WTC11 (cell line): ENCODE data around the gene MYO18B.

Experiments used
- ATF2 ChIP-seq: sonication (generic); formaldehyde crosslinking; IDR thresholded peaks from 2 replicates; pipeline ENCODE4 v1.8.1; 2022; ENCODE audit warnings: low read depth, missing genetic modification reagents, borderline replicate concordance
- ATF3 ChIP-seq: sonication (generic); formaldehyde crosslinking; conservative IDR thresholded peaks from 2 replicates; pipeline ENCODE4 v1.8.1; 2022; ENCODE audit warnings: mild to moderate bottlenecking, missing genetic modification reagents
- CTCF ChIP-seq: fragments of 200-600 bp; IDR thresholded peaks from 2 replicates; pipeline ENCODE4 v1.8.0; 2022; ENCODE audit warnings: antibody characterized with exemption
- E2F4 ChIP-seq: sonication (generic); formaldehyde crosslinking; IDR thresholded peaks from 2 replicates; pipeline ENCODE4 v1.8.1; 2022; ENCODE audit warnings: low read depth, mild to moderate bottlenecking, moderate library complexity, missing genetic modification reagents, borderline replicate concordance
- NFATC4 ChIP-seq: fragments of 250-450 bp; sonication (Bioruptor Pico); IDR thresholded peaks from 2 replicates; pipeline ENCODE4 v1.9.0; 2021; ENCODE audit warnings: mild to moderate bottlenecking
- NFYB ChIP-seq: sonication (generic); formaldehyde crosslinking; conservative IDR thresholded peaks from 2 replicates; pipeline ENCODE4 v1.8.0; 2022; ENCODE audit warnings: low read depth, missing genetic modification reagents
- STAT6 ChIP-seq: sonication (generic); formaldehyde crosslinking; conservative IDR thresholded peaks from 2 replicates; pipeline ENCODE4 v1.8.1; 2023; ENCODE audit warnings: mild to moderate bottlenecking, low read depth, missing genetic modification reagents, moderate library complexity
- ZBTB21 ChIP-seq: sonication (generic); formaldehyde crosslinking; IDR thresholded peaks from 2 replicates; pipeline ENCODE4 v1.8.1; 2023; ENCODE audit warnings: mild to moderate bottlenecking, missing genetic modification reagents, borderline replicate concordance
- ZNF281 ChIP-seq: sonication (generic); formaldehyde crosslinking; IDR thresholded peaks from 2 replicates; pipeline ENCODE4 v1.8.0; 2023; ENCODE audit warnings: mild to moderate bottlenecking, missing genetic modification reagents
- ZNF512 ChIP-seq: sonication (generic); formaldehyde crosslinking; IDR thresholded peaks from 2 replicates; pipeline ENCODE4 v1.8.1; 2022; ENCODE audit warnings: missing genetic modification reagents, borderline replicate concordance
- TF ChIP-seq, protein P1 (sequence below): sonication (generic); formaldehyde crosslinking; IDR thresholded peaks from 2 replicates; pipeline ENCODE4 v1.8.1; 2022; ENCODE audit warnings: mild to moderate bottlenecking, moderate library complexity, missing genetic modification reagents
- TF ChIP-seq, protein P2 (sequence below): sonication (generic); formaldehyde crosslinking; IDR thresholded peaks from 2 replicates; pipeline ENCODE4 v1.8.1; 2023; ENCODE audit warnings: mild to moderate bottlenecking, moderate library complexity, missing genetic modification reagents
- TF ChIP-seq, protein P3 (sequence below): sonication (generic); formaldehyde crosslinking; IDR thresholded peaks from 2 replicates; pipeline ENCODE4 v1.8.0; 2022; ENCODE audit warnings: mild to moderate bottlenecking, missing genetic modification reagents
- TF ChIP-seq, protein P4 (sequence below): sonication (generic); formaldehyde crosslinking; IDR thresholded peaks from 2 replicates; pipeline ENCODE4 v1.8.0; 2022; ENCODE audit warnings: mild to moderate bottlenecking, missing genetic modification reagents

DNA sequence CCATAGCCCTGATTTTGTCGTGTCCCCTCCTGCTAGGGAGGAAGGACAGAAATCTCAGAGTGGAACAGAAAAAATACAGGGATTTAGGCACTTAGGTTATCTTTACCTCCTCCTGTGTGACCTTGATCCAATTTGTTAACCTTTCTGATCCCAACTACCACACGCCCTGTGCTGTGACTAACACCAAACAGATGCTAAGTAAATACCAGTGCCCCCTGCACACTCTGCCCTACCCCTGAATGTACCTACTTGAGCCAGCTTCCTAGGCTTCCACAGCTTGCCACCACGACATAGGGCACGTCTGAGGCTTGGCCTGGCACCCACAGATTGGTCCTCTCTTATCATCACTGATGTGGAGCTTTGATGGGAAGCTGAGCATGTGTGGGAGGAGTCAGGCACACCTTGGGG, 9.2 kb downstream of the MYO18B start:
- no peak for TF ChIP-seq STAT6
- no peak for TF ChIP-seq CTCF
- TF ChIP-seq NFYB (CRISPR knock-in tag): no peak
- TF ChIP-seq, protein P1, sequence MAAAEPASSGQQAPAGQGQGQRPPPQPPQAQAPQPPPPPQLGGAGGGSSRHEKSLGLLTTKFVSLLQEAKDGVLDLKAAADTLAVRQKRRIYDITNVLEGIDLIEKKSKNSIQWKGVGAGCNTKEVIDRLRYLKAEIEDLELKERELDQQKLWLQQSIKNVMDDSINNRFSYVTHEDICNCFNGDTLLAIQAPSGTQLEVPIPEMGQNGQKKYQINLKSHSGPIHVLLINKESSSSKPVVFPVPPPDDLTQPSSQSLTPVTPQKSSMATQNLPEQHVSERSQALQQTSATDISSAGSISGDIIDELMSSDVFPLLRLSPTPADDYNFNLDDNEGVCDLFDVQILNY (CRISPR knock-in tag): no peak
- TF ChIP-seq ZNF281: no peak
- TF ChIP-seq E2F4 (CRISPR knock-in tag): no peak
- TF ChIP-seq, protein P2, sequence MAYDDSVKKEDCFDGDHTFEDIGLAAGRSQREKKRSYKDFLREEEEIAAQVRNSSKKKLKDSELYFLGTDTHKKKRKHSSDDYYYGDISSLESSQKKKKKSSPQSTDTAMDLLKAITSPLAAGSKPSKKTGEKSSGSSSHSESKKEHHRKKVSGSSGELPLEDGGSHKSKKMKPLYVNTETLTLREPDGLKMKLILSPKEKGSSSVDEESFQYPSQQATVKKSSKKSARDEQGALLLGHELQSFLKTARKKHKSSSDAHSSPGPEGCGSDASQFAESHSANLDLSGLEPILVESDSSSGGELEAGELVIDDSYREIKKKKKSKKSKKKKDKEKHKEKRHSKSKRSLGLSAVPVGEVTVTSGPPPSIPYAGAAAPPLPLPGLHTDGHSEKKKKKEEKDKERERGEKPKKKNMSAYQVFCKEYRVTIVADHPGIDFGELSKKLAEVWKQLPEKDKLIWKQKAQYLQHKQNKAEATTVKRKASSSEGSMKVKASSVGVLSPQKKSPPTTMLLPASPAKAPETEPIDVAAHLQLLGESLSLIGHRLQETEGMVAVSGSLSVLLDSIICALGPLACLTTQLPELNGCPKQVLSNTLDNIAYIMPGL: no peak
- TF ChIP-seq ZBTB21: no peak
- no peak for TF ChIP-seq NFATC4
- no peak for TF ChIP-seq ZNF512 (CRISPR knock-in tag)
- no peak for TF ChIP-seq ATF3
- TF ChIP-seq, protein P3, sequence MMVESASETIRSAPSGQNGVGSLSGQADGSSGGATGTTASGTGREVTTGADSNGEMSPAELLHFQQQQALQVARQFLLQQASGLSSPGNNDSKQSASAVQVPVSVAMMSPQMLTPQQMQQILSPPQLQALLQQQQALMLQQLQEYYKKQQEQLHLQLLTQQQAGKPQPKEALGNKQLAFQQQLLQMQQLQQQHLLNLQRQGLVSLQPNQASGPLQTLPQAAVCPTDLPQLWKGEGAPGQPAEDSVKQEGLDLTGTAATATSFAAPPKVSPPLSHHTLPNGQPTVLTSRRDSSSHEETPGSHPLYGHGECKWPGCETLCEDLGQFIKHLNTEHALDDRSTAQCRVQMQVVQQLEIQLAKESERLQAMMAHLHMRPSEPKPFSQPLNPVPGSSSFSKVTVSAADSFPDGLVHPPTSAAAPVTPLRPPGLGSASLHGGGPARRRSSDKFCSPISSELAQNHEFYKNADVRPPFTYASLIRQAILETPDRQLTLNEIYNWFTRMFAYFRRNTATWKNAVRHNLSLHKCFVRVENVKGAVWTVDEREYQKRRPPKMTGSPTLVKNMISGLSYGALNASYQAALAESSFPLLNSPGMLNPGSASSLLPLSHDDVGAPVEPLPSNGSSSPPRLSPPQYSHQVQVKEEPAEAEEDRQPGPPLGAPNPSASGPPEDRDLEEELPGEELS (CRISPR knock-in tag): no peak
- TF ChIP-seq, protein P4, sequence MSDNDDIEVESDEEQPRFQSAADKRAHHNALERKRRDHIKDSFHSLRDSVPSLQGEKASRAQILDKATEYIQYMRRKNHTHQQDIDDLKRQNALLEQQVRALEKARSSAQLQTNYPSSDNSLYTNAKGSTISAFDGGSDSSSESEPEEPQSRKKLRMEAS (CRISPR knock-in tag): no peak
- no peak for TF ChIP-seq ATF2 (CRISPR knock-in tag)
